T-helper 22 cell (primary cell): ENCODE results near the gene CEBPG.

Experiments
- DNase-seq: peaks from one replicate; pipeline ENCODE4 v3.0.0-alpha.2; 2020; ENCODE audit warnings: low read depth

The CEBPG gene

GRCh38 chr19:33406521-33407139 lies 33.1 kb downstream of the CEBPG start:
- peak; percentile 18 for DNase-seq

- DNase-seq = no peak
Observed at GRCh38 chr19:33407140-33407551, 33.6 kb downstream of the CEBPG start.

GRCh38 chr19:33407716-33408115 lies 34.2 kb downstream of the CEBPG start:
- no peak for DNase-seq

GRCh38 chr19:33408116-33408515 lies 34.6 kb downstream of the CEBPG start:
- DNase-seq = no peak

GRCh38 chr19:33408538-33409434 lies 35.3 kb downstream of the CEBPG start:
- DNase-seq = no peak

GRCh38 chr19:33409906-33410685 lies 36.6 kb downstream of the CEBPG start:
- no peak for DNase-seq

GRCh38 chr19:33410915-33411401 lies 37.4 kb downstream of the CEBPG start:
- DNase-seq = no peak

- DNase-seq = no peak
Observed at GRCh38 chr19:33411621-33412180, 38.2 kb downstream of the CEBPG start.

- no peak for DNase-seq
Observed at GRCh38 chr19:33412601-33413425, 39.3 kb downstream of the CEBPG start.

- DNase-seq = no peak
Observed at GRCh38 chr19:33413426-33413725, 39.9 kb downstream of the CEBPG start.

GRCh38 chr19:33413868-33414666 lies 40.6 kb downstream of the CEBPG start:
- no peak for DNase-seq

GRCh38 chr19:33414667-33415605 lies 41.4 kb downstream of the CEBPG start:
- DNase-seq = no peak

- DNase-seq = peak; percentile 30
Observed at GRCh38 chr19:33416307-33417215, 43.1 kb downstream of the CEBPG start.

GRCh38 chr19:33417751-33418150 lies 44.2 kb downstream of the CEBPG start:
- DNase-seq = no peak

- no peak for DNase-seq
Observed at GRCh38 chr19:33418461-33418860, 45.0 kb downstream of the CEBPG start.

- no peak for DNase-seq
Observed at GRCh38 chr19:33418871-33419787, 45.6 kb downstream of the CEBPG start.

- DNase-seq = no peak
Observed at GRCh38 chr19:33419788-33420130, 46.2 kb downstream of the CEBPG start.
